BLaER1 treated with 17β-estradiol and CSF1 and Interleukin-3, amounts not matched to agents 10 nM and 100 nM (cell line): ENCODE measurements around the gene CARMIL1.

ENCODE experiments used
- H3K27ac ChIP-seq, 11 experiments: shearing (Covaris generic); formaldehyde crosslinking; 2 replicates each; pipeline ENCODE4 v1.8.1; 2022
- H3K27me3 ChIP-seq, 11 experiments: shearing (Covaris generic); formaldehyde crosslinking; 2 replicates each; pipeline ENCODE4 v1.8.1; 2022
- H3K36me3 ChIP-seq, 11 experiments: shearing (Covaris generic); formaldehyde crosslinking; 2 replicates each; pipeline ENCODE4 v1.8.1; 2022
- H3K4me1 ChIP-seq, 10 experiments: shearing (Covaris generic); formaldehyde crosslinking; 2 replicates each; pipeline ENCODE4 v1.8.1; 2022
- H3K4me2 ChIP-seq, 11 experiments: shearing (Covaris generic); formaldehyde crosslinking; 2 replicates each; pipeline ENCODE4 v1.8.1; 2022
- H3K4me3 ChIP-seq, 10 experiments: shearing (Covaris generic); formaldehyde crosslinking; 2 replicates each; pipeline ENCODE4 v1.8.1; 2022
- H3K9ac ChIP-seq, 11 experiments: shearing (Covaris generic); formaldehyde crosslinking; 2 replicates each; pipeline ENCODE4 v1.8.1; 2022
- H3K9me3 ChIP-seq, 11 experiments: shearing (Covaris generic); formaldehyde crosslinking; replicated peaks in 1 of 11; 2 replicates each; pipeline ENCODE4 v1.8.1; 2022
- H4K20me1 ChIP-seq, 11 experiments: shearing (Covaris generic); formaldehyde crosslinking; 2 replicates each; pipeline ENCODE4 v1.8.1; 2022
- Cebpa-rat ChIP-seq, 11 experiments: shearing (Covaris generic); IDR thresholded peaks; 2 replicates each; pipeline ENCODE4 v1.8.1; 2022

Gene CARMIL1

GRCh38 chr6:25413207-25413905 is 134.2 kb downstream of the CARMIL1 start:
- H3K4me2 ChIP-seq: peak overlapping the region; percentile 9 to 87 (median 59); a peak in 21 of 22 replicates
- no peak overlapping the region for H3K4me3 ChIP-seq

DNA sequence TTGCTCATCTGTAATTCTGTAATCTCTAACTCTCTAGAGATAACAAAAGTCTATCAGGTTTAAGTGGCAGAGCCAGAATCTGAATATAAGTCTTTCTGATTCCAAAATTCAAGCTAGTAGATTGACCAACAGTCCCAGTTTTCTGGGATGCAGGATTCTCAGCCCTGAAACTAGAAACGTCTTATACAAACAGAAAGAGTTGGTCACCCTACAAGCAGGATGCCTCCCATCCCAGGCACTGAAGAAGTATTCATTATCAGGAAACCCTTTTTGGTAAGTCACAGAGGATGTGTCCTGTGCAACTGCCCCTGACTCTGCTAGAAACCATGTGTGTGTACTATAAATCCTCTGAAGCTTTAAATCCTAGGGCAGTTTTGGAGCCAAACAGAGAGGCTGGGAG is 135.0 kb downstream of the CARMIL1 start:
- Histone ChIP-seq H3K4me1 (peaks cover 11 to 26% (median 22%) of the 10 kb centered on the region in 10 experiments; a peak in 19 of 20 replicates), H3K9me3 (peaks cover 0 to 6% (median under 1%) of the 10 kb centered on the region in 11 experiments; a peak in 7 of 22 replicates), H3K4me2 (peak overlapping the region in 8 of 11 experiments; percentile 1 to 87 (median 64); a peak in 13 of 22 replicates), H3K27me3 (no peaks in the 10 kb centered on the region), H3K27ac (no peak overlapping the region), H4K20me1 (peaks cover 0 to 26% (median 0%) of the 10 kb centered on the region in 11 experiments; a peak in 2 of 22 replicates), H3K36me3 (peaks cover 0 to 8% (median 0%) of the 10 kb centered on the region in 11 experiments; a peak in 1 of 22 replicates), H3K4me3 (no peak overlapping the region), H3K9ac (no peak overlapping the region)
- no peak for TF ChIP-seq Cebpa-rat (IDR thresholded peaks at IDR 0.05)

More at GRCh38 chr6:25413207-25413905, 134.2 kb downstream of the CARMIL1 start:
- no peaks in the 10 kb centered on the region for H3K9me3 ChIP-seq
- H4K20me1 ChIP-seq: peaks cover 0 to 26% (median 0%) of the 10 kb centered on the region in 11 experiments; a peak in 2 of 22 replicates
- TF ChIP-seq Cebpa-rat (IDR thresholded peaks at IDR 0.05): no peak
- H3K27ac ChIP-seq: no peak overlapping the region
- no peaks in the 10 kb centered on the region for H3K27me3 ChIP-seq
- H3K4me1 ChIP-seq: peaks cover 11 to 26% (median 22%) of the 10 kb centered on the region in 10 experiments; a peak in 19 of 20 replicates
- no peak overlapping the region for H3K9ac ChIP-seq
- H3K36me3 ChIP-seq: peaks cover 0 to 5% (median 0%) of the 10 kb centered on the region in 11 experiments; a peak in 1 of 22 replicates

GRCh38 chr6:25414755-25415154 is 135.6 kb downstream of the CARMIL1 start:
- H3K27ac ChIP-seq: no peak overlapping the region
- peak overlapping the region in 3 of 11 experiments; percentile 69 to 87 (median 79); a peak in 3 of 22 replicates for H3K4me2 ChIP-seq
- peaks cover 11 to 26% (median 22%) of the 10 kb centered on the region in 10 experiments; a peak in 19 of 20 replicates for H3K4me1 ChIP-seq

DNA sequence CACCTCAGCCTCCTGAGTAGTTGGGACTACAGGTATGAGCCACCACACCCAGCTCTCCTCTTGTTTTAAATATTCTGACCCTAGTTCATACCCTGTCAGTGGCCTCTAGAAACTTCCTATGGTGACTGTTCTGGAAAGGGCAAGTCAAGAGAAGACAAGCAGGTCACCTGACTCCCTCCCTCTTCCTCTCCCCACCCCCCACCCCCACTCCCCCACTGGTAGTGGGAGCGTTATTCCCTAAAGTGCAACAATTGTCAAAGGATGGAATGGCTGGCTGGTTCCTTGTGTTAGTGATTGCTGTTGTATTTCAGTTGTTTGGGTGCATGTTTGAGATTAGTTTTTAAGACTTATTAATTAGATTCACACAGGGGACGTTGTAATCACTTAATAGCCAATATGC is 136.1 kb downstream of the CARMIL1 start:
- peaks cover 11 to 26% (median 22%) of the 10 kb centered on the region in 10 experiments; a peak in 19 of 20 replicates for H3K4me1 ChIP-seq
- H3K36me3 ChIP-seq: peaks cover 0 to 15% (median 0%) of the 10 kb centered on the region in 11 experiments; a peak in 3 of 22 replicates
- H3K9me3 ChIP-seq: peaks cover 6 to 17% (median 12%) of the 10 kb centered on the region in 11 experiments; a peak in 21 of 22 replicates
- H4K20me1 ChIP-seq: peaks cover 0 to 20% (median 0%) of the 10 kb centered on the region in 11 experiments; a peak in 2 of 22 replicates
- H3K9ac ChIP-seq: no peak overlapping the region
- no peak overlapping the region for H3K27ac ChIP-seq
- TF ChIP-seq Cebpa-rat (IDR thresholded peaks at IDR 0.05): no peak
- H3K4me3 ChIP-seq: no peak overlapping the region
- H3K27me3 ChIP-seq: no peaks in the 10 kb centered on the region
- no peak overlapping the region for H3K4me2 ChIP-seq

More at GRCh38 chr6:25414755-25415154, 135.6 kb downstream of the CARMIL1 start:
- peaks cover under 1 to 12% (median 7%) of the 10 kb centered on the region in 11 experiments; a peak in 21 of 22 replicates for H3K9me3 ChIP-seq
- peaks cover 0 to 20% (median 0%) of the 10 kb centered on the region in 11 experiments; a peak in 2 of 22 replicates for H4K20me1 ChIP-seq
- H3K9ac ChIP-seq: no peak overlapping the region
- no peak overlapping the region for H3K4me3 ChIP-seq
- H3K27me3 ChIP-seq: no peaks in the 10 kb centered on the region
- TF ChIP-seq Cebpa-rat (IDR thresholded peaks at IDR 0.05): no peak
- H3K36me3 ChIP-seq: peaks cover 0 to 10% (median 0%) of the 10 kb centered on the region in 11 experiments; a peak in 3 of 22 replicates

- Histone ChIP-seq H3K9me3 (peaks cover 7 to 18% (median 15%) of the 10 kb centered on the region in 11 experiments; a peak in 21 of 22 replicates), H3K4me1 (peaks cover 11 to 26% (median 22%) of the 10 kb centered on the region in 10 experiments; a peak in 19 of 20 replicates)
- TF ChIP-seq Cebpa-rat (IDR thresholded peaks at IDR 0.05): no peak
Measured at GRCh38 chr6:25415701-25416100, 136.5 kb downstream of the CARMIL1 start.

DNA sequence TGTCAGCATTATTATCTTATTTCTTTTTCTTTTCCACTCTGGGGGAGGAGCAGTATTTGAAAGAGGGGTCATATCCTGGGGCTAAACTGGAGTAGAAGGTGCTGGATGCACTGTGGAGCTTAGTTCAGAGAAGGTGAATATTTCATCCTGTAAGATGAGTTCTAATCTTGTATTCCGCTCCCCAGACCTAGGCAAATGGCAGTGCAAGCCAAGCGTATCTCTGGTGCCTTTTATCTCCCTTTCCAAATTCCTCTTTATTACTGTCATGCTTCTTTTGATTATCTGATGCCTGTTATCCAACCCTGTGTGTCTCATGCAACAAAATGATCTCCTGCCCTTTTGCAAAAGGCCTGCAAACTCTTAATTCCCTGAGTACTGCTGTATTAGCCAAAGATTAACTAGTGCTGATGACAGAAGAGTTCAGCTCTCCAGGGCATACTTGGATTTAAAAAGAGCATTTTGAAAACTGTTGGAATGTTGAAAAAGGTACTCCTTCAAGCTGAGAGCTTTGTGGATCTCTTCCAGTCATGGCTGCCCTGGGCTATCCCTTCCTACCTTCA is 138.0 kb downstream of the CARMIL1 start:
- Histone ChIP-seq H3K27me3 (no peaks in the 10 kb centered on the region), H3K27ac (no peak overlapping the region), H3K4me1 (peaks cover 11 to 26% (median 21%) of the 10 kb centered on the region in 10 experiments; a peak in 19 of 20 replicates), H3K4me3 (no peak overlapping the region), H3K9me3 (peaks cover 7 to 21% (median 15%) of the 10 kb centered on the region in 11 experiments; a peak in 21 of 22 replicates), H3K36me3 (peaks cover 0 to 23% (median 0%) of the 10 kb centered on the region in 11 experiments; a peak in 3 of 22 replicates), H3K4me2 (no peak overlapping the region), H4K20me1 (peaks cover 0 to 20% (median 0%) of the 10 kb centered on the region in 11 experiments; a peak in 2 of 22 replicates), H3K9ac (no peak overlapping the region)
- no peak for TF ChIP-seq Cebpa-rat (IDR thresholded peaks at IDR 0.05)

More at GRCh38 chr6:25415701-25416100, 136.5 kb downstream of the CARMIL1 start:
- Histone ChIP-seq H3K27me3 (no peaks in the 10 kb centered on the region), H3K9ac (no peak overlapping the region), H3K4me2 (no peak overlapping the region), H3K36me3 (peaks cover 0 to 20% (median 0%) of the 10 kb centered on the region in 11 experiments; a peak in 3 of 22 replicates), H4K20me1 (peaks cover 0 to 20% (median 0%) of the 10 kb centered on the region in 11 experiments; a peak in 2 of 22 replicates), H3K4me3 (no peak overlapping the region), H3K27ac (no peak overlapping the region)

- Histone ChIP-seq H3K27me3 (no peaks in the 10 kb centered on the region), H3K4me1 (peaks cover 1 to 13% (median 7%) of the 10 kb centered on the region in 10 experiments; a peak in 19 of 20 replicates), H4K20me1 (peaks cover 0 to 10% (median 0%) of the 10 kb centered on the region in 11 experiments; a peak in 2 of 22 replicates), H3K9me3 (peaks cover 7 to 21% (median 15%) of the 10 kb centered on the region in 11 experiments; a peak in 21 of 22 replicates), H3K4me2 (no peak overlapping the region), H3K36me3 (peaks cover 0 to 23% (median 0%) of the 10 kb centered on the region in 11 experiments; a peak in 3 of 22 replicates), H3K4me3 (no peak overlapping the region), H3K9ac (no peak overlapping the region), H3K27ac (no peak overlapping the region)
- no peak for TF ChIP-seq Cebpa-rat (IDR thresholded peaks at IDR 0.05)
Measured at GRCh38 chr6:25418454-25419052, 139.4 kb downstream of the CARMIL1 start.

DNA sequence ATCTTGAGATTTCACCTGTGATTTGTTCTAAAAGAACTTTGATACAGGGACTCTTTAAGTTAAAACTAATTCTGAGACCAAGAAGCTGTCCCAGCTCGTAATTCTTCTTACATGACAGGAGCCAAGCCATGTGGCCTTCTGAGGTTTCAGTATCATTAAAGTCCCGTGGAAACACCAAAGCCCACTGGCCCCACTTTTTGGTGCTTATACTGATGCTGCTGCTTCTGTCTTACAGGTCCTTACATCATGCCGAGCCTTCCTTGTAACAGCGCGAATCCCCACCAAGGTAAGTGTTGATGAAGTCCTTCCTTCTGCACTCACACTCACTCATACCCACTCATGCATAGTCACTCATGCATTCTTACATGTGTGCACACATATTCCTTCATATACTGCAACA is 140.7 kb downstream of the CARMIL1 start:
- no peak overlapping the region for H3K4me2 ChIP-seq
- peaks cover 7 to 21% (median 15%) of the 10 kb centered on the region in 11 experiments; a peak in 21 of 22 replicates for H3K9me3 ChIP-seq
- H4K20me1 ChIP-seq: peaks cover 0 to 3% (median 0%) of the 10 kb centered on the region in 11 experiments; a peak in 2 of 22 replicates
- H3K4me1 ChIP-seq: no peaks in the 10 kb centered on the region
- H3K9ac ChIP-seq: no peak overlapping the region
- H3K27ac ChIP-seq: no peak overlapping the region
- H3K36me3 ChIP-seq: peaks cover 0 to 23% (median 0%) of the 10 kb centered on the region in 11 experiments; a peak in 3 of 22 replicates
- H3K4me3 ChIP-seq: no peak overlapping the region
- H3K27me3 ChIP-seq: no peaks in the 10 kb centered on the region
- TF ChIP-seq Cebpa-rat (IDR thresholded peaks at IDR 0.05): no peak
